Endothelial cell of umbilical vein (primary cell): ENCODE results near the gene PKNOX1. TPM values are rescaled to one million over a fixed set of nuclear protein-coding genes. Genes with fewer than 3 reads are reported as not detected.

Experiments
- BruUV-seq: library from RNA; stranded (reverse); fragments of 400-500 nt; replicated peaks from 2 replicates; lab custom pipeline; 2021; lab: Mats Ljungman, UMichigan
- CTCF ChIA-PET: fragments of 300-600, 350-600 bp; sonication (Branson Sonifier 250); formaldehyde crosslinking; loops from one replicate; lab custom pipeline; 2021; ENCODE audit warnings: antibody characterized with exemption, inconsistent platforms; lab: Charles Lee
- POLR2A ChIA-PET: fragments of 300-600, 350-600 bp; sonication (Branson Sonifier 250); formaldehyde crosslinking; loops from one replicate; lab custom pipeline; 2021; ENCODE audit warnings: antibody characterized with exemption, inconsistent platforms; lab: Charles Lee
- DNase-seq: peaks from one replicate; pipeline ENCODE4 v3.0.0-alpha.2; 2011; ENCODE audit warnings: low read depth, low spot score
- FAIRE-seq: peaks from 2 replicates; lab custom pipeline; 2011; peaks lifted over from hg19 to GRCh38; lab: Jason Lieb, UNC
- H2AFZ ChIP-seq: 2 replicates; pipeline ENCODE4 v1.6.0; 2012; ENCODE audit warnings: low read depth, low read length, control low read depth, inconsistent platforms
- H3K27ac ChIP-seq: 2 replicates; pipeline ENCODE4 v1.5.1; 2011; ENCODE audit warnings: low read depth, mild to moderate bottlenecking, control low read depth, low read length, moderate library complexity; ENCODE audit not compliant: insufficient read depth
- H3K27me3 ChIP-seq, 2 experiments: 2 replicates each; pipeline versions ENCODE4 v1.6.0 to v1.6.1; 2011; ENCODE audit warnings: low read length in 2 of 2, mixed read lengths in 1 of 2; ENCODE audit not compliant: control insufficient read depth in 2 of 2, insufficient read depth in 2 of 2
- H3K36me3 ChIP-seq, 2 experiments: 2 replicates in 1 of 2; 3 replicates in 1 of 2; pipeline ENCODE4 v1.5.1; 2011; ENCODE audit warnings: low read length in 2 of 2, mild to moderate bottlenecking in 1 of 2, moderate library complexity in 1 of 2; ENCODE audit not compliant: control insufficient read depth in 2 of 2, insufficient read depth in 2 of 2; ENCODE audit errors: extremely low read depth in 1 of 2
- H3K4me1 ChIP-seq: 3 replicates; pipeline ENCODE4 v1.5.1; 2011; ENCODE audit warnings: mild to moderate bottlenecking, low read length; ENCODE audit not compliant: control insufficient read depth, insufficient read depth; ENCODE audit errors: extremely low read depth
- H3K4me2 ChIP-seq: 2 replicates; pipeline ENCODE4 v1.6.1; 2011; ENCODE audit warnings: low read length, control low read depth, mixed read lengths; ENCODE audit not compliant: insufficient read depth
- H3K4me3 ChIP-seq, 3 experiments: fragments of 200-600 bp in 1 of 3; sonication (generic), shearing (Covaris generic) in 1 of 3; replicated peaks in 1 of 3; 2 replicates each; pipeline ENCODE4 v1.5.1; 2011 to 2016; ENCODE audit warnings: control low read depth in 3 of 3, low read length in 3 of 3, mild to moderate bottlenecking in 2 of 3, inconsistent platforms in 1 of 3, low read depth in 1 of 3, moderate library complexity in 1 of 3; ENCODE audit not compliant: insufficient read depth in 1 of 3
- H3K79me2 ChIP-seq: 2 replicates; pipeline ENCODE4 v1.6.0; 2012; ENCODE audit warnings: low read length, inconsistent platforms; ENCODE audit not compliant: control insufficient read depth, insufficient read depth
- H3K9ac ChIP-seq: replicated peaks from 2 replicates; pipeline ENCODE3; 2011; ENCODE audit warnings: low read length, control low read depth; ENCODE audit not compliant: insufficient read depth; ENCODE audit errors: extremely low read depth
- H3K9me1 ChIP-seq: replicated peaks from 3 replicates; pipeline ENCODE4 v1.6.0; 2011; ENCODE audit warnings: mild to moderate bottlenecking, low read length; ENCODE audit not compliant: control insufficient read depth, insufficient read depth; ENCODE audit errors: extremely low read depth
- H3K9me3 ChIP-seq: replicated peaks from 2 replicates; pipeline ENCODE4 v1.5.1; 2012; ENCODE audit warnings: low read length, inconsistent platforms; ENCODE audit not compliant: control insufficient read depth, insufficient read depth
- H4K20me1 ChIP-seq: replicated peaks from 2 replicates; pipeline ENCODE3; 2011; ENCODE audit warnings: mild to moderate bottlenecking, low read length; ENCODE audit not compliant: control insufficient read depth, insufficient read depth; ENCODE audit errors: extremely low read depth
- EZH2 ChIP-seq: IDR thresholded peaks from 2 replicates; pipeline ENCODE4 v1.6.1; 2012; ENCODE audit warnings: borderline replicate concordance, low read depth, mild to moderate bottlenecking, moderate library complexity, low read length, inconsistent platforms; ENCODE audit not compliant: severe bottlenecking
- FOS ChIP-seq: IDR thresholded peaks from 2 replicates; pipeline ENCODE4 v1.6.1; 2011; ENCODE audit warnings: mild to moderate bottlenecking, low read length, moderate library complexity, borderline replicate concordance; ENCODE audit not compliant: insufficient read depth
- GATA2 ChIP-seq: IDR thresholded peaks from 2 replicates; pipeline ENCODE4 v1.7.0; 2011; ENCODE audit warnings: low read depth, mild to moderate bottlenecking, moderate library complexity, mixed read lengths, low read length; ENCODE audit not compliant: insufficient read length, insufficient read depth
- JUN ChIP-seq: IDR thresholded peaks from 2 replicates; pipeline ENCODE4 v1.6.1; 2011; ENCODE audit warnings: borderline replicate concordance, low read depth; ENCODE audit not compliant: insufficient read length, insufficient read depth
- MYC ChIP-seq: IDR thresholded peaks from one replicate; pipeline ENCODE4 v1.6.1; 2011; ENCODE audit warnings: mild to moderate bottlenecking, low read depth, low read length
- POLR2A ChIP-seq: IDR thresholded peaks from 2 replicates; pipeline ENCODE4 v1.6.1; 2012; ENCODE audit warnings: low read depth, mild to moderate bottlenecking, control low read depth, low read length
- POLR2AphosphoS5 ChIP-seq: IDR thresholded peaks from 2 replicates; pipeline ENCODE4 v1.6.1; 2012; ENCODE audit warnings: low read depth, mild to moderate bottlenecking, control low read depth, low read length, moderate library complexity; ENCODE audit not compliant: insufficient read depth
- dilution Hi-C: fragments of 300-500 bp; cut with MboI; formaldehyde crosslinking; loops from one replicate; pipeline ENCODE4 v1.15.0; 2019; ENCODE audit warnings: low sequenced_read_pairs; ENCODE audit not compliant: extremely low pct_ligation_motif_present
- intact Hi-C: fragments of 100-400 bp; cut with micrococcal nuclease; formaldehyde crosslinking; loops from one replicate; pipeline ENCODE4 v1.10.0; 2022
- polyA plus RNA-seq, 4 experiments: library from polyadenylated mRNA; depleted of rRNA in 3 of 4; stranded (reverse) in 3 of 4; unstranded in 1 of 4; fragments of >200 nt; gene quantifications; 2 replicates each; pipeline versions ENCODE4 v1.2.1 to v1.2.3, GENCODE V29; 2011 to 2012; ENCODE audit warnings: missing spikeins in 1 of 4
- total RNA-seq: library from RNA; stranded (reverse); gene quantifications from 2 replicates; pipeline ENCODE4 v1.2.3, GENCODE V29; 2021
- TF ChIP-seq, protein P1 (sequence below): IDR thresholded peaks from 2 replicates; pipeline ENCODE4 v1.6.1; 2011; ENCODE audit not compliant: insufficient read depth, insufficient read length
- TF ChIP-seq, protein P2 (sequence below), 2 donors: IDR thresholded peaks; 1 replicate in 1 of 2; 2 replicates in 1 of 2; pipeline ENCODE4 v1.5.1; 2011; ENCODE audit warnings: low read length in 2 of 2, mild to moderate bottlenecking in 2 of 2, moderate library complexity in 2 of 2, control low read depth in 1 of 2, inconsistent platforms in 1 of 2, low read depth in 1 of 2; ENCODE audit not compliant: insufficient read depth in 1 of 2; ENCODE audit errors: extremely low read depth in 1 of 2

PKNOX1 gene
- total and polyA plus RNA-seq, 2 donors (not counting 3 experiments of a cell fraction or from before 2014, with no cell fraction given), result 16.6 to 23.6 TPM

DNA sequence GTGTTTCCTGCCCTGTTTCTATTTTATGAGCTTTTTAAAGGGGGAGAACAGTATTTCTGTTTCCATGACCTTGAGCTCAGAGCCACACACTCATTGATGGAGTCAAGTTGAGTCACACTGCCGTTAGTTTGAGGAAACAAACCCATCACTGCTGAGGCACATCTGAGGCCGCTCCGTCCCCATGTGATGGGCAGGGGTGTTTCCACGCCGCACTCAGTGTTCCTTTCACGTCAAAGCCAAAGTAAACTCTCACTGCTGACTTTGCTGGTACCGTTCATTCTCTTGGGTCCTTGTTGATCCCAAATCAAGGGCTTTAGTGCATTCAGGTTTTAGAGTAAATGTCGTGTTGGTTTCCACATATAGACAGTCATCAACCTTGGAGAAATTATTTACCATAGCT, 48.8 kb downstream of the PKNOX1 start:
- no peaks in the 10 kb centered on the region for H3K27me3 ChIP-seq
- H3K79me2 ChIP-seq, result no peaks in the 10 kb centered on the region
- dilution Hi-C loops (no loop called here), intact Hi-C loops (no loop called here)
- ChIA-PET CTCF (no interaction called here), POLR2A (no interaction called here)
- no peak for DNase-seq
- H3K9ac ChIP-seq, result no peak overlapping the region
- no peaks in the 10 kb centered on the region for H3K4me1 ChIP-seq
- peaks cover 0 to 12% of the 10 kb centered on the region in 2 experiments for H3K36me3 ChIP-seq
- H3K4me2 ChIP-seq, result no peak overlapping the region
- no peaks in the 10 kb centered on the region for H3K9me1 ChIP-seq
- H4K20me1 ChIP-seq, result no peaks in the 10 kb centered on the region
- H3K4me3 ChIP-seq, result no peak overlapping the region
- no TSS peak for BruUV-seq
- TF ChIP-seq, protein P1, sequence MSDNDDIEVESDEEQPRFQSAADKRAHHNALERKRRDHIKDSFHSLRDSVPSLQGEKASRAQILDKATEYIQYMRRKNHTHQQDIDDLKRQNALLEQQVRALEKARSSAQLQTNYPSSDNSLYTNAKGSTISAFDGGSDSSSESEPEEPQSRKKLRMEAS, result no peak
- no peak for TF ChIP-seq GATA2
- no peak for TF ChIP-seq FOS
- no peak for TF ChIP-seq EZH2
- TF ChIP-seq POLR2A, result no peak
- TF ChIP-seq MYC, result no peak
- no peak for TF ChIP-seq POLR2AphosphoS5
- TF ChIP-seq, protein P2, sequence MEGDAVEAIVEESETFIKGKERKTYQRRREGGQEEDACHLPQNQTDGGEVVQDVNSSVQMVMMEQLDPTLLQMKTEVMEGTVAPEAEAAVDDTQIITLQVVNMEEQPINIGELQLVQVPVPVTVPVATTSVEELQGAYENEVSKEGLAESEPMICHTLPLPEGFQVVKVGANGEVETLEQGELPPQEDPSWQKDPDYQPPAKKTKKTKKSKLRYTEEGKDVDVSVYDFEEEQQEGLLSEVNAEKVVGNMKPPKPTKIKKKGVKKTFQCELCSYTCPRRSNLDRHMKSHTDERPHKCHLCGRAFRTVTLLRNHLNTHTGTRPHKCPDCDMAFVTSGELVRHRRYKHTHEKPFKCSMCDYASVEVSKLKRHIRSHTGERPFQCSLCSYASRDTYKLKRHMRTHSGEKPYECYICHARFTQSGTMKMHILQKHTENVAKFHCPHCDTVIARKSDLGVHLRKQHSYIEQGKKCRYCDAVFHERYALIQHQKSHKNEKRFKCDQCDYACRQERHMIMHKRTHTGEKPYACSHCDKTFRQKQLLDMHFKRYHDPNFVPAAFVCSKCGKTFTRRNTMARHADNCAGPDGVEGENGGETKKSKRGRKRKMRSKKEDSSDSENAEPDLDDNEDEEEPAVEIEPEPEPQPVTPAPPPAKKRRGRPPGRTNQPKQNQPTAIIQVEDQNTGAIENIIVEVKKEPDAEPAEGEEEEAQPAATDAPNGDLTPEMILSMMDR (IDR thresholded peaks at IDR 0.05; ENCODE audit: extremely low read depth in 1 of 2, insufficient read depth in 1 of 2, low read depth in 1 of 2, low read length in 2 of 2), result no peak
- no peak for TF ChIP-seq JUN
- no peaks in the 10 kb centered on the region for H3K9me3 ChIP-seq
- no peak for FAIRE-seq
- no peak overlapping the region for H2AFZ ChIP-seq
- H3K27ac ChIP-seq, result no peak overlapping the region
